Glutamatergic neuron (in vitro differentiated cells): ENCODE data around the gene PALMD. TPM values are rescaled to one million over a fixed set of nuclear protein-coding genes. Genes with fewer than 3 reads are reported as not detected.

Experiments used
- DNase-seq: peaks from one replicate; pipeline ENCODE4 v3.0.0; 2022
- H3K27ac Mint-ChIP-seq: one replicate; pipeline ENCODE4 v1.8.0; 2020; ENCODE audit warnings: mild to moderate bottlenecking, mixed read lengths, inconsistent platforms; ENCODE audit not compliant: unreplicated experiment
- H3K27me3 Mint-ChIP-seq: one replicate; pipeline ENCODE4 v1.8.0; 2020; ENCODE audit warnings: mild to moderate bottlenecking, moderate library complexity, mixed read lengths, inconsistent platforms; ENCODE audit not compliant: unreplicated experiment
- H3K36me3 Mint-ChIP-seq: one replicate; pipeline ENCODE4 v1.8.0; 2020; ENCODE audit warnings: mild to moderate bottlenecking, mixed read lengths, inconsistent platforms; ENCODE audit not compliant: unreplicated experiment
- H3K4me1 Mint-ChIP-seq: one replicate; pipeline ENCODE4 v1.8.0; 2020; ENCODE audit warnings: mild to moderate bottlenecking, low read depth, mixed read lengths, inconsistent platforms; ENCODE audit not compliant: unreplicated experiment
- H3K4me3 Mint-ChIP-seq: one replicate; pipeline ENCODE4 v1.8.0; 2020; ENCODE audit warnings: mild to moderate bottlenecking, mixed read lengths, inconsistent platforms; ENCODE audit not compliant: unreplicated experiment
- H3K9me3 Mint-ChIP-seq: one replicate; pipeline ENCODE4 v1.8.0; 2020; ENCODE audit warnings: mild to moderate bottlenecking, moderate library complexity, mixed read lengths, inconsistent platforms; ENCODE audit not compliant: unreplicated experiment
- CTCF ChIP-seq: fragments of 200-600 bp; sonication (generic); IDR thresholded peaks from one replicate; pipeline ENCODE4 v1.5.0; 2021; ENCODE audit not compliant: partially characterized antibody, unreplicated experiment
- total RNA-seq: library from RNA; stranded (reverse); fragmentation: NEBNext Ultra II Directional; extraction: Animal tissue kit (Norgen Biotek cat#: 25700); gene quantifications from one replicate; pipeline ENCODE4 v1.2.1, GENCODE V29; 2021; ENCODE audit not compliant: unreplicated experiment

The PALMD gene
- total RNA-seq, 1 donor from 2014 or later = 5.1 TPM

DNA sequence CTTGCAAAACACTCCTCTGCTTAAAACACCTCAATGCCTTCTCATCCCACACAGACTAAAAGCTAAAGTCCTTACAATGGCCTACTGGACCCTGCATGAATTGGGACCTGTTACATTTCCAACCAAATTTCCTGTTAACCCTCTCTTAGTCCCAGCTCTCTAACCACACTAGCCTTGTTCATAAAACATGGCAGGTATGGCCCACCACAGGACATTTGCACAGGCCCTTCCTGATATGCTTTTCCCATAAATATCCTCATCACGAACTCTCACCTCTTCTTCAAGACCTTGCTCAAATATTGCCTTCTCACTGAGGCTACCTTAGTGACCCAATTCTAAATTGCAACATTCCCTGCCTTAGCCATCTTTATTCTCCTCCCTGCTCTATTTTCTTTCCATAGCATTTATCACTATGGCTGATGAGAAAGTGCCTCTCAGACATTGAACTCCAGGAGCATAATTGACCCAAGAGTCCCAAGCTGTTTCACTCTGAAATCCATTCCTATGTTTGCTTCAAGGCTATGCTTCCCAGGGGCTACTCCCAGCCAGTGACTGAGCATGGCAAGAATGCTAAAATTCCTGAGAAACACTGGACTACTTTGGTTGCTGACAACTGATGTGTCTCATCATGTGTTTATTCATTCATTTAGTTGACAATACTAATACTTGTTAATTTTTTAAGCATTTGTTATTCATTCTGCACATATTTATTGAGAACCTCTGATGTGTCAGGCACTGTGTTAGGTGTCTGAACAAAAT lies 2.7 kb upstream of the PALMD start:
- peaks cover 2% of the 10 kb centered on the region for H3K9me3 Mint-ChIP-seq
- H3K36me3 Mint-ChIP-seq = no peaks in the 10 kb centered on the region
- no peak for TF ChIP-seq CTCF
- H3K4me3 Mint-ChIP-seq = no peak overlapping the region
- H3K27me3 Mint-ChIP-seq = no peaks in the 10 kb centered on the region
- H3K27ac Mint-ChIP-seq = no peak overlapping the region
- H3K4me1 Mint-ChIP-seq = peaks cover 21% of the 10 kb centered on the region
- no peak for DNase-seq

DNA sequence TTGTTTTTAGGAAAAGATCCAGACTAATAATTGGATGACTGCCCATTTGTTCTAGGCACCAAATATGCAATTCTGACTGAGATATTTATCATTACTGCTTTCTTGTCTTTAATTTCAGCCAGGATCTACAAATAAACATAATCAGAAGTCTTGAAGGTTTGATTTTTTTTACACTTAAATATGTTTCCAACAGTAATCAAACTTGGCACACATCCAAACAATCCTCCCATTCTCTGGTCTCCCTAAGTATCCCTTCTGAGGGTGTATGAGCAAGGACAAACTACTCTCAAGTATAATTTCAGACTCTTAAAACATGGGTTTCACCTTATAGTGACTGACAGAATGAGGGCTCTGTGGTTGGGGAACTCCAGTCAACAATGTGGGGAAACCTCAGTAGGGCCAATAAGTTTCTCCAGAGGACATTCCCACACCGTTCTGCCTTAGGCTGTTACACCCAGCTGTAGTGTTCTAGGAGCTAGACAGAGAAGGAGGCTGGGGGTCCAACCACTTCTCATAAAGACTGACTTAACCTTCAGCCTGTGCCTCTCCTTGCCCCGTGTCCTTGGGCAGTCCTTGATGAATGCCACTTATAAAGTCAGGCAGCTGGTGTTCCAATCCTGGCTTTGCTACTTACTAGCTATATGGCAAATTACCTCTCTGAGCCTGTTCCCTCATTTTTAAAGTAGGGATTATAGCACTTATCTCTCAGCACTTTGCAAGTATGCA lies 1.5 kb upstream of the PALMD start:
- DNase-seq = no peak
- no peak for TF ChIP-seq CTCF
- no peaks in the 10 kb centered on the region for H3K27me3 Mint-ChIP-seq
- H3K36me3 Mint-ChIP-seq = no peaks in the 10 kb centered on the region
- no peak overlapping the region for H3K27ac Mint-ChIP-seq
- H3K4me3 Mint-ChIP-seq = no peak overlapping the region
- peaks cover 21% of the 10 kb centered on the region for H3K4me1 Mint-ChIP-seq
- peaks cover 2% of the 10 kb centered on the region for H3K9me3 Mint-ChIP-seq

GRCh38 chr1:99645203-99645602 lies 710 bp upstream of the PALMD start:
- H3K27ac Mint-ChIP-seq = no peak overlapping the region
- no peaks in the 10 kb centered on the region for H3K36me3 Mint-ChIP-seq
- H3K4me3 Mint-ChIP-seq = no peak overlapping the region
- no peak for TF ChIP-seq CTCF
- no peaks in the 10 kb centered on the region for H3K27me3 Mint-ChIP-seq
- peaks cover 2% of the 10 kb centered on the region for H3K9me3 Mint-ChIP-seq
- no peak for DNase-seq
- peaks cover 21% of the 10 kb centered on the region for H3K4me1 Mint-ChIP-seq

DNA sequence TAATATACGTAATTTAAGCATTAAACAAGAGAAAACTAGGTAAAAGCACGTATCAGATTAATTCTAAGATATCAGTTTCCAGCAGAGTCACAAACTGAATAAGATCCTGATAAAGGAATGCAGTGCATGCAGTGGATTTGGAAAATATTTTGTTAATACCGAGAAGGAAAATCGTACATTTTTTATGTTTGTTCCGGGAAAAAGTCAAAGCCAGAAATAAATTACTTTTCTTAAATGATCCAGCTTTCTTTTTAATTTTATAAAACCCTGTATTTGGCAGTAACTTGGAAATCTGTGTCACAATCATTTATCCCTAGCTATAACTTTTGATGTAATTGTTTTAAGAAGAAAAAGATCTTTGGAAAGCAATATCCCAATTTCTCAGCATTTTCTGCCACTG lies 955 bp downstream of the PALMD start:
- Mint-ChIP-seq H3K4me1 (peaks cover 21% of the 10 kb centered on the region), H3K27ac (no peak overlapping the region), H3K27me3 (no peaks in the 10 kb centered on the region), H3K4me3 (peak overlapping the region; percentile 86), H3K36me3 (no peaks in the 10 kb centered on the region), H3K9me3 (peaks cover 2% of the 10 kb centered on the region)
- no peak for TF ChIP-seq CTCF
- no peak for DNase-seq

DNA sequence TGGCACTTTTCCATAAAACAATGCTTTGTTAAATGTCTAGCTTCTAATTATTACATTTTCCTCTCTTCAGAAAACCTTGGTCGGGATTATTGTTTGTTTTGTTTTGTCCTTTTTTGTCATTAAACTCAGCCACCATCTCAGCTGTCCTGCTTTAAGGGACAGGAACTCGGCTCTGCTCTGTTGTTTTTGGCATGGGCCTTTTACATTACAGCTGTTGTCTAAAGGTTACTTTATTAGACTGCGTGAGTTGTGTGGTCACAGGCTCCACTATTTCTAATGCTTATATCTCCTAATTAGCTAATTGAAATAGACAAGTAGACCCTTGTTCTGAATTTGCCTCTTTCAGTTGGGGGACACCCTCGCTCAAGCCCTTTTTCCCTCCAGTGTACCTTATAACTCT lies 1.6 kb downstream of the PALMD start:
- H3K4me1 Mint-ChIP-seq = peaks cover 21% of the 10 kb centered on the region
- H3K4me3 Mint-ChIP-seq = peak overlapping the region; percentile 81
- H3K36me3 Mint-ChIP-seq = no peaks in the 10 kb centered on the region

More for the DNA sequence above, 1.6 kb downstream of the PALMD start:
- H3K27ac Mint-ChIP-seq = no peak overlapping the region
- H3K27me3 Mint-ChIP-seq = no peaks in the 10 kb centered on the region
- no peak for TF ChIP-seq CTCF
- no peak for DNase-seq
- peaks cover 2% of the 10 kb centered on the region for H3K9me3 Mint-ChIP-seq
